ACC112 (cell line): ENCODE results near the gene EP400.
"Not testable (repeated sequence)": the region's sequence is repeated elsewhere in the genome, so short reads cannot be mapped to it uniquely, and the experiment has no call there.

Source experiments
- H2AFZ ChIP-seq: fragments of 200-600 bp; sonication (generic); one replicate; pipeline ENCODE4 v1.6.0; 2017; ENCODE audit warnings: antibody characterized with exemption, low read length; ENCODE audit not compliant: unreplicated experiment
- H3K27ac ChIP-seq: fragments of 200-600 bp; sonication (generic); 2 replicates; pipeline ENCODE4 v1.5.1; 2014; ENCODE audit warnings: low read depth, mild to moderate bottlenecking, antibody characterized with exemption, low read length, moderate library complexity
- H3K27me3 ChIP-seq: fragments of 200-600 bp; sonication (generic); 2 replicates; pipeline ENCODE4 v1.6.1; 2014; ENCODE audit warnings: mild to moderate bottlenecking, antibody characterized with exemption, low read length, moderate library complexity, mixed read lengths; ENCODE audit not compliant: insufficient read depth
- H3K36me3 ChIP-seq: fragments of 200-600 bp; sonication (generic); 2 replicates; pipeline ENCODE4 v1.6.1; 2016; ENCODE audit warnings: mild to moderate bottlenecking, antibody characterized with exemption, low read length, moderate library complexity, mixed read lengths; ENCODE audit not compliant: insufficient read depth
- H3K4me1 ChIP-seq: fragments of 200-600 bp; sonication (generic); one replicate; pipeline ENCODE4 v1.6.1; 2016; ENCODE audit warnings: low read length, mixed read lengths; ENCODE audit not compliant: insufficient read depth, unreplicated experiment, control insufficient read depth
- H3K4me3 ChIP-seq: fragments of 200-600 bp; sonication (generic); 2 replicates; pipeline ENCODE4 v1.5.1; 2014; ENCODE audit warnings: mild to moderate bottlenecking, low read depth, low read length
- H3K79me2 ChIP-seq: fragments of 200-600 bp; sonication (generic); one replicate; pipeline ENCODE4 v1.6.0; 2016; ENCODE audit warnings: low read length; ENCODE audit not compliant: control insufficient read depth, unreplicated experiment, insufficient read depth

The EP400 gene

GRCh38 chr12:132099739-132100138, 150.0 kb downstream of the EP400 start:
- Histone ChIP-seq H2AFZ (no peak overlapping the region), H3K79me2 (peaks cover 19% of the 10 kb centered on the region), H3K27me3 (no peaks in the 10 kb centered on the region), H3K36me3 (peaks cover 9% of the 10 kb centered on the region), H3K4me3 (no peak overlapping the region), H3K4me1 (no peaks in the 10 kb centered on the region), H3K27ac (no peak overlapping the region)

GRCh38 chr12:132100306-132101065, 150.7 kb downstream of the EP400 start:
- Histone ChIP-seq H2AFZ (no peak overlapping the region), H3K27ac (no peak overlapping the region), H3K27me3 (no peaks in the 10 kb centered on the region), H3K79me2 (peaks cover 19% of the 10 kb centered on the region), H3K4me3 (no peak overlapping the region), H3K4me1 (no peaks in the 10 kb centered on the region), H3K36me3 (peaks cover 9% of the 10 kb centered on the region)

DNA sequence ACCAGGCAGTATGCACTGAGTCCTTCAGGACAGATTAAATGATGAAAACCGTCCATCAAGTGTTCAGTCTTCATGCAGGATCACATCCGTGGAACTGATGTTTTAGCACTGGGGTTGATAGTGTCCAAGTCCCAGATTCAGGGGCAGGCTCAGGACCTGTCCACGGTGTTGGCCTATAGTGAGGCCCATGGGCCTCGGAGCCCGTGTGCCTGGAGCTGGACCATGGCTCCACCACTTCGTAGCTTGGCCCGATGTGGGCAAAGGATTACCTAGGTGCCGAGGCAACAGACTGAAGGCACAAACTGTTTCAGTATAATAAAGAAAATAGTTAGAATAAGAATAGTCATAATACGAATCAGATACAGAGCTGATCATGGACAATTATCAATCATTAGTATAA, 152.6 kb downstream of the EP400 start:
- Histone ChIP-seq H3K27me3 (no peaks in the 10 kb centered on the region), H3K79me2 (peaks cover 6% of the 10 kb centered on the region), H3K4me1 (no peaks in the 10 kb centered on the region), H2AFZ (no peak overlapping the region), H3K4me3 (no peak overlapping the region), H3K36me3 (peaks cover 3% of the 10 kb centered on the region), H3K27ac (no peak overlapping the region)

DNA sequence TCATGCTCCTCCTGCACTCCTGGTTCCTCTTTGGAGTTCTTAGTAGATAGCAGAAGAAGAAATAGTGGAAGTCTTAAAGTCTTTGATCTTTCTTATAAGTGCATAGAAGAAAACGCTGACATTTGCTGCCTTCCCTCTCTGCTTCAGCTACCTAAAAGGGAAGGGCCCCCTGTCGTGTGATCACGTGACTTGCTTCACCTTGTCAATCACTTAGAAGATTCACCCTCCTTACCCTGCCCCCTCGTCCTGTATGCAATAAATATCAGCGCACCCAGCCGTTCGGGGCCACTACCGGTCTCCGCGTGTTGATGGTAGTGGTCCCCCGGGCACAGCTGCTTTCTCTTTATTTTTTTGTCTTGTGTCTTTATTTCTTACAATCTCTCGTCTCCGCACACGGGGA, 153.3 kb downstream of the EP400 start:
- not testable (repeated sequence) for H3K79me2 ChIP-seq, H3K27ac ChIP-seq, H3K27me3 ChIP-seq, H3K4me1 ChIP-seq, H3K36me3 ChIP-seq, H3K4me3 ChIP-seq, H2AFZ ChIP-seq

- Histone ChIP-seq H3K79me2 (peaks cover 6% of the 10 kb centered on the region), H3K4me1 (no peaks in the 10 kb centered on the region), H3K27ac (no peak overlapping the region), H3K27me3 (no peaks in the 10 kb centered on the region), H3K4me3 (no peak overlapping the region), H3K36me3 (peaks cover 3% of the 10 kb centered on the region), H2AFZ (no peak overlapping the region)
Measured at GRCh38 chr12:132103542-132104308, 154.0 kb downstream of the EP400 start.

GRCh38 chr12:132105467-132105866, 155.7 kb downstream of the EP400 start:
- H3K27ac ChIP-seq = no peak overlapping the region
- peaks cover 3% of the 10 kb centered on the region for H3K36me3 ChIP-seq

GRCh38 chr12:132106921-132107320, 157.2 kb downstream of the EP400 start:
- Histone ChIP-seq H3K4me1 (no peaks in the 10 kb centered on the region), H3K27me3 (no peaks in the 10 kb centered on the region), H3K79me2 (peaks cover 6% of the 10 kb centered on the region), H3K36me3 (peaks cover 3% of the 10 kb centered on the region), H3K4me3 (no peak overlapping the region), H2AFZ (no peak overlapping the region), H3K27ac (no peak overlapping the region)

More at GRCh38 chr12:132105467-132105866, 155.7 kb downstream of the EP400 start:
- Histone ChIP-seq H3K27me3 (no peaks in the 10 kb centered on the region), H3K4me3 (no peak overlapping the region), H3K4me1 (no peaks in the 10 kb centered on the region), H3K79me2 (peaks cover 6% of the 10 kb centered on the region), H2AFZ (no peak overlapping the region)

DNA sequence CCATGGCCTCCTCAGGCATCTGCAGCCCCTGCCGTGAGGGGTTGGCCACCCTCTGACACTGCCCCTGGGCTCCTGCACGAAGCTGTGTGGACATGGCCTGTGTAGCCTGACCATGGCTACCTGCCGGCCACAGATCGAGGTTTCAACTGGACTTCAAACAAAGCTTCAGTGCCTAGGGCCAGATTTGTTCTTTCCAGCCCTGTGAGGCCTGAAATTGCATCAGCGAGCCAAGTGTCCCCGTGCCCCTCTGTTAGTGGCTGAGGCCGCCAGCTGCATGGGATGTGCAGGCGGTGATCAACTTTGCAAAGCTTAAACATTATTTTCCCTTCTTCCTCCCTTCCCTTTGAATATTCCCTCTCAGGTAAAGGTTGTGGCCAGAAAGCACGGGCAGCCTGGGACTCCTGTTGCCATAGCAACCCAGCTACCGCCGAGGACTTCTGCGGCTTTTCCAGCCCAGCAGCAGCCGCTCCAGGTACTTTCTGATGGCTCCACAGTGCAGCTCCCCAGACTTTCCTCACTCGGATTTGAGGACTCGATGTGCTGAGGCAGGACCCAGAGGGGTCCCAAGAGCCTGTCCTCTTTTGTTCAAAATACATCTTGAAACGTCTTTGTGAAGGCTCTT, 158.6 kb downstream of the EP400 start:
- peaks cover 6% of the 10 kb centered on the region for H3K79me2 ChIP-seq
- no peak overlapping the region for H3K27ac ChIP-seq
- H3K36me3 ChIP-seq = 0 out of 2 replicates have a peak, but pooled peaks cover 1% of the 10 kb centered on the region
- H3K4me3 ChIP-seq = no peak overlapping the region
- H3K4me1 ChIP-seq = no peaks in the 10 kb centered on the region
- no peak overlapping the region for H2AFZ ChIP-seq
- no peaks in the 10 kb centered on the region for H3K27me3 ChIP-seq

- peaks cover 7% of the 10 kb centered on the region; the same call in 1 of the 2 replicates for H3K36me3 ChIP-seq
- no peak overlapping the region for H3K4me3 ChIP-seq
Measured at GRCh38 chr12:132109741-132110140, 160.0 kb downstream of the EP400 start.

GRCh38 chr12:132110677-132111076, 160.9 kb downstream of the EP400 start:
- no peak overlapping the region for H3K4me3 ChIP-seq
- H2AFZ ChIP-seq = no peak overlapping the region
- no peaks in the 10 kb centered on the region for H3K27me3 ChIP-seq
- H3K4me1 ChIP-seq = no peaks in the 10 kb centered on the region
- H3K36me3 ChIP-seq = peaks cover 14% of the 10 kb centered on the region
- peaks cover 4% of the 10 kb centered on the region for H3K79me2 ChIP-seq
- H3K27ac ChIP-seq = no peak overlapping the region

More at GRCh38 chr12:132109741-132110140, 160.0 kb downstream of the EP400 start:
- no peak overlapping the region for H3K27ac ChIP-seq
- no peaks in the 10 kb centered on the region for H3K4me1 ChIP-seq
- H3K27me3 ChIP-seq = no peaks in the 10 kb centered on the region
- no peak overlapping the region for H2AFZ ChIP-seq
- H3K79me2 ChIP-seq = peaks cover 4% of the 10 kb centered on the region
